IPS-15b (cell line): ENCODE results near the gene NASP.

Experiments
- H3K27me3 ChIP-seq: one replicate; pipeline ENCODE4 v1.6.1; 2013; ENCODE audit warnings: low read length; ENCODE audit not compliant: control insufficient read depth, insufficient read depth
- H3K36me3 ChIP-seq: one replicate; pipeline ENCODE4 v1.6.1; 2013; ENCODE audit warnings: low read length; ENCODE audit not compliant: control insufficient read depth, insufficient read depth
- H3K4me1 ChIP-seq: one replicate; pipeline ENCODE4 v1.6.1; 2013; ENCODE audit warnings: mild to moderate bottlenecking, low read length; ENCODE audit not compliant: control insufficient read depth, insufficient read depth
- H3K4me3 ChIP-seq: one replicate; pipeline ENCODE4 v1.5.1; 2013; ENCODE audit warnings: low read depth, low read length
- H3K9ac ChIP-seq: one replicate; pipeline ENCODE4 v1.6.1; 2013; ENCODE audit warnings: low read depth, mild to moderate bottlenecking, low read length
- H3K9me3 ChIP-seq: one replicate; pipeline ENCODE4 v1.6.1; 2013; ENCODE audit warnings: mild to moderate bottlenecking, low read length; ENCODE audit not compliant: control insufficient read depth, insufficient read depth

Gene NASP

GRCh38 chr1:45550401-45551351 lies 33.2 kb upstream of the NASP start, which contains the start of gene AKR1A1:
Gene AKR1A1 (plus strand): TSS chr1:45550826. CDS start chr1:45561795, 10,969 bp downstream.
- H3K27me3 ChIP-seq, result no peaks in the 10 kb centered on the region
- H3K9ac ChIP-seq, result peak within 1 kb of the TSS; percentile 96
- peak within 1 kb of the TSS; percentile 96 for H3K4me3 ChIP-seq
- H3K4me1 ChIP-seq, result no peaks in the 10 kb centered on the region
- peaks cover 13% of the 10 kb centered on the region for H3K36me3 ChIP-seq
- H3K9me3 ChIP-seq, result no peaks in the 10 kb centered on the region

- no peaks in the 10 kb centered on the region for H3K4me1 ChIP-seq
- peak overlapping the region; percentile 96 for H3K9ac ChIP-seq
These were observed 32.2 kb upstream of the NASP start for GRCh38 chr1:45551684-45552083.

GRCh38 chr1:45552331-45552730 lies 31.5 kb upstream of the NASP start:
- peaks cover 13% of the 10 kb centered on the region for H3K36me3 ChIP-seq

More at GRCh38 chr1:45551684-45552083, 32.2 kb upstream of the NASP start:
- Histone ChIP-seq H3K27me3 (no peaks in the 10 kb centered on the region), H3K36me3 (peaks cover 13% of the 10 kb centered on the region), H3K9me3 (no peaks in the 10 kb centered on the region), H3K4me3 (peak overlapping the region; percentile 96)

GRCh38 chr1:45554198-45554597 lies 29.6 kb upstream of the NASP start:
- no peaks in the 10 kb centered on the region for H3K9me3 ChIP-seq
- H3K4me1 ChIP-seq, result peaks cover 4% of the 10 kb centered on the region
- H3K36me3 ChIP-seq, result peaks cover 13% of the 10 kb centered on the region
- H3K27me3 ChIP-seq, result no peaks in the 10 kb centered on the region
- H3K4me3 ChIP-seq, result no peak overlapping the region
- H3K9ac ChIP-seq, result no peak overlapping the region

More at GRCh38 chr1:45552331-45552730, 31.5 kb upstream of the NASP start:
- no peaks in the 10 kb centered on the region for H3K27me3 ChIP-seq
- no peaks in the 10 kb centered on the region for H3K4me1 ChIP-seq
- H3K4me3 ChIP-seq, result no peak overlapping the region
- no peak overlapping the region for H3K9ac ChIP-seq
- H3K9me3 ChIP-seq, result no peaks in the 10 kb centered on the region

- no peaks in the 10 kb centered on the region for H3K9me3 ChIP-seq
- H3K9ac ChIP-seq, result no peak overlapping the region
- no peak overlapping the region for H3K4me3 ChIP-seq
- no peaks in the 10 kb centered on the region for H3K27me3 ChIP-seq
- peaks cover 4% of the 10 kb centered on the region for H3K4me1 ChIP-seq
- H3K36me3 ChIP-seq, result peaks cover 24% of the 10 kb centered on the region
These were observed 26.4 kb upstream of the NASP start for GRCh38 chr1:45557422-45557944.

GRCh38 chr1:45563843-45564242 lies 20.0 kb upstream of the NASP start:
- H3K36me3 ChIP-seq, result peaks cover 49% of the 10 kb centered on the region

GRCh38 chr1:45566722-45567121 lies 17.1 kb upstream of the NASP start:
- Histone ChIP-seq H3K4me3 (no peak overlapping the region), H3K27me3 (no peaks in the 10 kb centered on the region), H3K9me3 (no peaks in the 10 kb centered on the region), H3K9ac (no peak overlapping the region), H3K4me1 (no peaks in the 10 kb centered on the region), H3K36me3 (peaks cover 56% of the 10 kb centered on the region)

More at GRCh38 chr1:45563843-45564242, 20.0 kb upstream of the NASP start:
- no peak overlapping the region for H3K4me3 ChIP-seq
- no peaks in the 10 kb centered on the region for H3K27me3 ChIP-seq
- H3K9me3 ChIP-seq, result no peaks in the 10 kb centered on the region
- peaks cover 3% of the 10 kb centered on the region for H3K4me1 ChIP-seq
- H3K9ac ChIP-seq, result no peak overlapping the region

- H3K9ac ChIP-seq, result no peak overlapping the region
- H3K27me3 ChIP-seq, result no peaks in the 10 kb centered on the region
- no peak overlapping the region for H3K4me3 ChIP-seq
- no peaks in the 10 kb centered on the region for H3K4me1 ChIP-seq
- H3K36me3 ChIP-seq, result peaks cover 50% of the 10 kb centered on the region
- H3K9me3 ChIP-seq, result no peaks in the 10 kb centered on the region
These were observed 15.9 kb upstream of the NASP start for GRCh38 chr1:45567911-45568310.

GRCh38 chr1:45568421-45568820 lies 15.4 kb upstream of the NASP start:
- no peaks in the 10 kb centered on the region for H3K9me3 ChIP-seq
- no peak overlapping the region for H3K4me3 ChIP-seq
- H3K4me1 ChIP-seq, result peaks cover 2% of the 10 kb centered on the region
- H3K9ac ChIP-seq, result no peak overlapping the region
- no peaks in the 10 kb centered on the region for H3K27me3 ChIP-seq
- peaks cover 50% of the 10 kb centered on the region for H3K36me3 ChIP-seq

GRCh38 chr1:45569571-45569961 lies 14.3 kb upstream of the NASP start:
- H3K9ac ChIP-seq, result no peak overlapping the region
- H3K4me3 ChIP-seq, result no peak overlapping the region
- peaks cover 10% of the 10 kb centered on the region for H3K4me1 ChIP-seq
- no peaks in the 10 kb centered on the region for H3K9me3 ChIP-seq
- H3K36me3 ChIP-seq, result peaks cover 43% of the 10 kb centered on the region
- H3K27me3 ChIP-seq, result no peaks in the 10 kb centered on the region

- Histone ChIP-seq H3K4me1 (peaks cover 10% of the 10 kb centered on the region), H3K9me3 (no peaks in the 10 kb centered on the region), H3K27me3 (no peaks in the 10 kb centered on the region), H3K4me3 (no peak overlapping the region), H3K9ac (no peak overlapping the region), H3K36me3 (peaks cover 43% of the 10 kb centered on the region)
These were observed 13.8 kb upstream of the NASP start for GRCh38 chr1:45569962-45570581.
